Measurements from ENCODE around the gene NR6A1.
A peak's percentile ranks its signal among the peaks of the same experiment; 100 is the strongest.

The NR6A1 gene

GRCh38 chr9:124771021-124771866 lies at the start of gene NR6A1 (continued):
- no peak for TF ChIP-seq BCL11B (tag by site-specific recombination; IDR thresholded peaks at IDR 0.05; ENCODE audit: low read depth)
- TF ChIP-seq, protein P1, sequence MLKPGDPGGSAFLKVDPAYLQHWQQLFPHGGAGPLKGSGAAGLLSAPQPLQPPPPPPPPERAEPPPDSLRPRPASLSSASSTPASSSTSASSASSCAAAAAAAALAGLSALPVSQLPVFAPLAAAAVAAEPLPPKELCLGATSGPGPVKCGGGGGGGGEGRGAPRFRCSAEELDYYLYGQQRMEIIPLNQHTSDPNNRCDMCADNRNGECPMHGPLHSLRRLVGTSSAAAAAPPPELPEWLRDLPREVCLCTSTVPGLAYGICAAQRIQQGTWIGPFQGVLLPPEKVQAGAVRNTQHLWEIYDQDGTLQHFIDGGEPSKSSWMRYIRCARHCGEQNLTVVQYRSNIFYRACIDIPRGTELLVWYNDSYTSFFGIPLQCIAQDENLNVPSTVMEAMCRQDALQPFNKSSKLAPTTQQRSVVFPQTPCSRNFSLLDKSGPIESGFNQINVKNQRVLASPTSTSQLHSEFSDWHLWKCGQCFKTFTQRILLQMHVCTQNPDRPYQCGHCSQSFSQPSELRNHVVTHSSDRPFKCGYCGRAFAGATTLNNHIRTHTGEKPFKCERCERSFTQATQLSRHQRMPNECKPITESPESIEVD (tag by site-specific recombination; IDR thresholded peaks at IDR 0.05): no peak
- TF ChIP-seq, protein P2, sequence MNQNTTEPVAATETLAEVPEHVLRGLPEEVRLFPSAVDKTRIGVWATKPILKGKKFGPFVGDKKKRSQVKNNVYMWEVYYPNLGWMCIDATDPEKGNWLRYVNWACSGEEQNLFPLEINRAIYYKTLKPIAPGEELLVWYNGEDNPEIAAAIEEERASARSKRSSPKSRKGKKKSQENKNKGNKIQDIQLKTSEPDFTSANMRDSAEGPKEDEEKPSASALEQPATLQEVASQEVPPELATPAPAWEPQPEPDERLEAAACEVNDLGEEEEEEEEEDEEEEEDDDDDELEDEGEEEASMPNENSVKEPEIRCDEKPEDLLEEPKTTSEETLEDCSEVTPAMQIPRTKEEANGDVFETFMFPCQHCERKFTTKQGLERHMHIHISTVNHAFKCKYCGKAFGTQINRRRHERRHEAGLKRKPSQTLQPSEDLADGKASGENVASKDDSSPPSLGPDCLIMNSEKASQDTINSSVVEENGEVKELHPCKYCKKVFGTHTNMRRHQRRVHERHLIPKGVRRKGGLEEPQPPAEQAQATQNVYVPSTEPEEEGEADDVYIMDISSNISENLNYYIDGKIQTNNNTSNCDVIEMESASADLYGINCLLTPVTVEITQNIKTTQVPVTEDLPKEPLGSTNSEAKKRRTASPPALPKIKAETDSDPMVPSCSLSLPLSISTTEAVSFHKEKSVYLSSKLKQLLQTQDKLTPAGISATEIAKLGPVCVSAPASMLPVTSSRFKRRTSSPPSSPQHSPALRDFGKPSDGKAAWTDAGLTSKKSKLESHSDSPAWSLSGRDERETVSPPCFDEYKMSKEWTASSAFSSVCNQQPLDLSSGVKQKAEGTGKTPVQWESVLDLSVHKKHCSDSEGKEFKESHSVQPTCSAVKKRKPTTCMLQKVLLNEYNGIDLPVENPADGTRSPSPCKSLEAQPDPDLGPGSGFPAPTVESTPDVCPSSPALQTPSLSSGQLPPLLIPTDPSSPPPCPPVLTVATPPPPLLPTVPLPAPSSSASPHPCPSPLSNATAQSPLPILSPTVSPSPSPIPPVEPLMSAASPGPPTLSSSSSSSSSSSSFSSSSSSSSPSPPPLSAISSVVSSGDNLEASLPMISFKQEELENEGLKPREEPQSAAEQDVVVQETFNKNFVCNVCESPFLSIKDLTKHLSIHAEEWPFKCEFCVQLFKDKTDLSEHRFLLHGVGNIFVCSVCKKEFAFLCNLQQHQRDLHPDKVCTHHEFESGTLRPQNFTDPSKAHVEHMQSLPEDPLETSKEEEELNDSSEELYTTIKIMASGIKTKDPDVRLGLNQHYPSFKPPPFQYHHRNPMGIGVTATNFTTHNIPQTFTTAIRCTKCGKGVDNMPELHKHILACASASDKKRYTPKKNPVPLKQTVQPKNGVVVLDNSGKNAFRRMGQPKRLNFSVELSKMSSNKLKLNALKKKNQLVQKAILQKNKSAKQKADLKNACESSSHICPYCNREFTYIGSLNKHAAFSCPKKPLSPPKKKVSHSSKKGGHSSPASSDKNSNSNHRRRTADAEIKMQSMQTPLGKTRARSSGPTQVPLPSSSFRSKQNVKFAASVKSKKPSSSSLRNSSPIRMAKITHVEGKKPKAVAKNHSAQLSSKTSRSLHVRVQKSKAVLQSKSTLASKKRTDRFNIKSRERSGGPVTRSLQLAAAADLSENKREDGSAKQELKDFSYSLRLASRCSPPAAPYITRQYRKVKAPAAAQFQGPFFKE (tag by site-specific recombination; IDR thresholded peaks at IDR 0.05; ENCODE audit: borderline replicate concordance): no peak
- no peak for TF ChIP-seq ZNF701 (tag by site-specific recombination; IDR thresholded peaks at IDR 0.05)
- TF ChIP-seq ZNF785 (tag by site-specific recombination; IDR thresholded peaks at IDR 0.05): no peak
- no peak for TF ChIP-seq ZNF658 (tag by site-specific recombination; IDR thresholded peaks at IDR 0.05)
- no peak for TF ChIP-seq ZNF23 (tag by site-specific recombination; IDR thresholded peaks at IDR 0.05; ENCODE audit: borderline replicate concordance)
- TF ChIP-seq GLI4 (tag by site-specific recombination; IDR thresholded peaks at IDR 0.05): no peak
- no peak for TF ChIP-seq ZNF416 (tag by site-specific recombination; IDR thresholded peaks at IDR 0.05)
- peak; percentile 68 for TF ChIP-seq KLF8 (tag by site-specific recombination; IDR thresholded peaks at IDR 0.05)
- TF ChIP-seq REPIN1 (tag by site-specific recombination; IDR thresholded peaks at IDR 0.05; ENCODE audit: low read depth): no peak
- no peak for TF ChIP-seq ZNF354C (tag by site-specific recombination; IDR thresholded peaks at IDR 0.05; ENCODE audit: borderline replicate concordance, low read depth)
- TF ChIP-seq, protein P3, sequence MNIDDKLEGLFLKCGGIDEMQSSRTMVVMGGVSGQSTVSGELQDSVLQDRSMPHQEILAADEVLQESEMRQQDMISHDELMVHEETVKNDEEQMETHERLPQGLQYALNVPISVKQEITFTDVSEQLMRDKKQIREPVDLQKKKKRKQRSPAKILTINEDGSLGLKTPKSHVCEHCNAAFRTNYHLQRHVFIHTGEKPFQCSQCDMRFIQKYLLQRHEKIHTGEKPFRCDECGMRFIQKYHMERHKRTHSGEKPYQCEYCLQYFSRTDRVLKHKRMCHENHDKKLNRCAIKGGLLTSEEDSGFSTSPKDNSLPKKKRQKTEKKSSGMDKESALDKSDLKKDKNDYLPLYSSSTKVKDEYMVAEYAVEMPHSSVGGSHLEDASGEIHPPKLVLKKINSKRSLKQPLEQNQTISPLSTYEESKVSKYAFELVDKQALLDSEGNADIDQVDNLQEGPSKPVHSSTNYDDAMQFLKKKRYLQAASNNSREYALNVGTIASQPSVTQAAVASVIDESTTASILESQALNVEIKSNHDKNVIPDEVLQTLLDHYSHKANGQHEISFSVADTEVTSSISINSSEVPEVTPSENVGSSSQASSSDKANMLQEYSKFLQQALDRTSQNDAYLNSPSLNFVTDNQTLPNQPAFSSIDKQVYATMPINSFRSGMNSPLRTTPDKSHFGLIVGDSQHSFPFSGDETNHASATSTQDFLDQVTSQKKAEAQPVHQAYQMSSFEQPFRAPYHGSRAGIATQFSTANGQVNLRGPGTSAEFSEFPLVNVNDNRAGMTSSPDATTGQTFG (tag by site-specific recombination; IDR thresholded peaks at IDR 0.05; ENCODE audit: borderline replicate concordance): no peak; the same call in 1 of the 2 replicates
- no peak for TF ChIP-seq ZNF311 (tag by site-specific recombination; IDR thresholded peaks at IDR 0.05; ENCODE audit: borderline replicate concordance)
- TF ChIP-seq, protein P4, sequence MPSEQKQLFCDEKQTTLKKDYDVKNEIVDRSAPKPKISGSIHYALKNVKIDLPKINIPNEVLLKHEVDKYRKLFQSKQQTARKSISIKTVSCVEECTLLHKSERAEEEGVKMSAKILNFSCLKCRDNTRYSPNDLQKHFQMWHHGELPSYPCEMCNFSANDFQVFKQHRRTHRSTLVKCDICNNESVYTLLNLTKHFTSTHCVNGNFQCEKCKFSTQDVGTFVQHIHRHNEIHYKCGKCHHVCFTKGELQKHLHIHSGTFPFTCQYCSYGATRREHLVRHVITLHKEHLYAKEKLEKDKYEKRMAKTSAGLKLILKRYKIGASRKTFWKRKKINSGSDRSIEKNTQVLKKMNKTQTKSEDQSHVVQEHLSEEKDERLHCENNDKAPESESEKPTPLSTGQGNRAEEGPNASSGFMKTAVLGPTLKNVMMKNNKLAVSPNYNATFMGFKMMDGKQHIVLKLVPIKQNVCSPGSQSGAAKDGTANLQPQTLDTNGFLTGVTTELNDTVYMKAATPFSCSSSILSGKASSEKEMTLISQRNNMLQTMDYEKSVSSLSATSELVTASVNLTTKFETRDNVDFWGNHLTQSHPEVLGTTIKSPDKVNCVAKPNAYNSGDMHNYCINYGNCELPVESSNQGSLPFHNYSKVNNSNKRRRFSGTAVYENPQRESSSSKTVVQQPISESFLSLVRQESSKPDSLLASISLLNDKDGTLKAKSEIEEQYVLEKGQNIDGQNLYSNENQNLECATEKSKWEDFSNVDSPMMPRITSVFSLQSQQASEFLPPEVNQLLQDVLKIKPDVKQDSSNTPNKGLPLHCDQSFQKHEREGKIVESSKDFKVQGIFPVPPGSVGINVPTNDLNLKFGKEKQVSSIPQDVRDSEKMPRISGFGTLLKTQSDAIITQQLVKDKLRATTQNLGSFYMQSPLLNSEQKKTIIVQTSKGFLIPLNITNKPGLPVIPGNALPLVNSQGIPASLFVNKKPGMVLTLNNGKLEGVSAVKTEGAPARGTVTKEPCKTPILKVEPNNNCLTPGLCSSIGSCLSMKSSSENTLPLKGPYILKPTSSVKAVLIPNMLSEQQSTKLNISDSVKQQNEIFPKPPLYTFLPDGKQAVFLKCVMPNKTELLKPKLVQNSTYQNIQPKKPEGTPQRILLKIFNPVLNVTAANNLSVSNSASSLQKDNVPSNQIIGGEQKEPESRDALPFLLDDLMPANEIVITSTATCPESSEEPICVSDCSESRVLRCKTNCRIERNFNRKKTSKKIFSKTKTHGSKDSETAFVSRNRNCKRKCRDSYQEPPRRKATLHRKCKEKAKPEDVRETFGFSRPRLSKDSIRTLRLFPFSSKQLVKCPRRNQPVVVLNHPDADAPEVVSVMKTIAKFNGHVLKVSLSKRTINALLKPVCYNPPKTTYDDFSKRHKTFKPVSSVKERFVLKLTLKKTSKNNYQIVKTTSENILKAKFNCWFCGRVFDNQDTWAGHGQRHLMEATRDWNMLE (tag by site-specific recombination; conservative IDR thresholded peaks at IDR 0.05; ENCODE audit: low read depth): no peak
- no peak for TF ChIP-seq ZNF133 (tag by site-specific recombination; IDR thresholded peaks at IDR 0.05)
- no peak for TF ChIP-seq ZNF548 (tag by site-specific recombination; IDR thresholded peaks at IDR 0.05)
- no peak; the same call in 1 of the 2 replicates for TF ChIP-seq ZNF2 (tag by site-specific recombination; IDR thresholded peaks at IDR 0.05)

Data from HEK293 (cell line).